Panc1 (cell line): Measurements from ENCODE around the gene OLFML1. TPM values are rescaled to one million over a fixed set of nuclear protein-coding genes. Genes with fewer than 3 reads are reported as not detected.

Source experiments
- ATAC-seq: fragments of 200-7000 bp; cut with Tn5 transposase; 2 replicates; pipeline ENCODE4 v1.9.1; 2020; ENCODE audit warnings: mild to moderate bottlenecking, moderate library complexity
- BruUV-seq: library from RNA; stranded (reverse); fragments of 400-500 nt; replicated peaks from 2 replicates; lab custom pipeline; 2021; lab: Mats Ljungman, UMichigan
- CTCF ChIA-PET: fragments of 300-600 bp; sonication (Branson Sonifier 250); formaldehyde crosslinking; loops from one replicate; lab custom pipeline; 2022; ENCODE audit warnings: antibody characterized with exemption; lab: Charles Lee
- POLR2A ChIA-PET: fragments of 300-600 bp; sonication (Branson Sonifier 250); formaldehyde crosslinking; loops from one replicate; lab custom pipeline; 2022; ENCODE audit warnings: antibody characterized with exemption; lab: Charles Lee
- DNase-seq: peaks from one replicate; pipeline ENCODE4 v3.0.0-alpha.2; 2010; ENCODE audit warnings: low read depth, low spot score
- H3K27ac ChIP-seq: 2 replicates; pipeline ENCODE4 v1.5.1; 2011; ENCODE audit warnings: mild to moderate bottlenecking, low read length, inconsistent platforms
- H3K27me3 ChIP-seq: fragments of 200-500 bp; sonication (Bioruptor generic); 2 replicates; pipeline ENCODE4 v1.6.0; 2014; ENCODE audit warnings: low read length, inconsistent platforms; ENCODE audit not compliant: control insufficient read depth, insufficient read depth
- H3K36me3 ChIP-seq: fragments of 200-500 bp; sonication (Bioruptor generic); 2 replicates; pipeline ENCODE4 v1.5.1; 2014; ENCODE audit warnings: inconsistent platforms, mild to moderate bottlenecking, low read length, moderate library complexity; ENCODE audit not compliant: control insufficient read depth, insufficient read depth
- H3K4me1 ChIP-seq: 2 replicates; pipeline ENCODE4 v1.5.1; 2011; ENCODE audit warnings: inconsistent platforms, mild to moderate bottlenecking, low read length, moderate library complexity; ENCODE audit not compliant: control insufficient read depth, insufficient read depth
- H3K4me3 ChIP-seq, 2 experiments: 2 replicates each; pipeline ENCODE4 v1.5.1; 2011 to 2012; ENCODE audit warnings: low read depth in 2 of 2, low read length in 2 of 2, mild to moderate bottlenecking in 2 of 2, inconsistent platforms in 1 of 2, moderate library complexity in 1 of 2
- H3K9me3 ChIP-seq: fragments of 200-500 bp; sonication (Bioruptor generic); 2 replicates; pipeline ENCODE4 v1.5.1; 2014; ENCODE audit warnings: low read depth, mild to moderate bottlenecking, inconsistent platforms, low read length, moderate library complexity; ENCODE audit not compliant: control insufficient read depth, insufficient read depth
- POLR2AphosphoS5 ChIP-seq: IDR thresholded peaks from 2 replicates; pipeline ENCODE4 v1.6.1; 2012; ENCODE audit warnings: mild to moderate bottlenecking, low read depth, low read length, moderate library complexity
- SIN3A ChIP-seq: IDR thresholded peaks from 2 replicates; pipeline ENCODE4 v1.6.1; 2012; ENCODE audit warnings: low read depth, mild to moderate bottlenecking, low read length, moderate library complexity, borderline replicate concordance; ENCODE audit not compliant: insufficient read depth
- TCF7L2 ChIP-seq: IDR thresholded peaks from 2 replicates; pipeline ENCODE4 v1.6.1; 2011; ENCODE audit warnings: mild to moderate bottlenecking, low read depth, low read length, inconsistent platforms
- in situ Hi-C: cut with HindIII; loops from 2 replicates; pipeline ENCODE4 v1.10.0; 2016; ENCODE audit warnings: low sequenced_read_pairs, low pct_unique_long_range_greater_than_20kb
- intact Hi-C: fragments of 100-400 bp; cut with micrococcal nuclease; formaldehyde crosslinking; loops from one replicate; pipeline ENCODE4 v1.10.0; 2022; ENCODE audit not compliant: unreplicated experiment
- total RNA-seq: library from RNA; stranded (reverse); gene quantifications from one replicate; pipeline ENCODE4 v1.2.1, GENCODE V29; 2021; ENCODE audit not compliant: unreplicated experiment
- TF ChIP-seq, protein P1 (sequence below), 2 experiments: IDR thresholded peaks; 2 replicates each; pipeline ENCODE4 v1.6.1; 2011 to 2012; ENCODE audit warnings: low read depth in 2 of 2, control low read depth in 1 of 2, low read length in 1 of 2, mild to moderate bottlenecking in 1 of 2, moderate library complexity in 1 of 2; ENCODE audit not compliant: insufficient read depth in 1 of 2
- TF ChIP-seq, protein P2 (sequence below): fragments of 450-650 bp; IDR thresholded peaks from 2 replicates; pipeline ENCODE4 v1.5.1; 2017; ENCODE audit warnings: mild to moderate bottlenecking

OLFML1 gene
- total RNA-seq, 1 experiment from 2014 or later, result not detected

DNA sequence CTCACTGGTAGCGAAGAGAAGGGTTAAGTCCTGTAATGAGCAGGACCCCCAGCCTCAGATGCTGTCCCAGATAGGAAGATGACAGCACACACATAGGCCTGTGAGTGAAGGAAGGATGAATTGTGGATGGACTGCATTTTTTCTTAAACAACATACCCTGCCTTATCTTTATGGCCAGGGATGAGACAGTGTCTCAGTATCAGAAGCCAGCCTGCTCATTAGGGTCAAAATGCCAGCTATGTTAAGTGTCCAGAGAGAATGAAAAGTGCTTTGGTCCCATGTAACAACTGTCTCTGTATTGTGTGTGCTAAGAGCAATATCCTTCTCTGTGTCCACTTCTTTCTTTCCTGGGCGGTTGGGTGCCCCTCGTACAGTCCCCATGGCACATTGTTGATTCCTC is 58.7 kb downstream of the OLFML1 start:
- POLR2A ChIA-PET, result no interaction called here
- CTCF ChIA-PET, result no interaction called here
- intact Hi-C loops, result no loop called here
- H3K4me3 ChIP-seq, result no peak overlapping the region
- H3K4me1 ChIP-seq, result peaks cover 4% of the 10 kb centered on the region; the same call in 1 of the 2 replicates
- TF ChIP-seq TCF7L2 (no peak), POLR2AphosphoS5 (no peak), SIN3A (no peak)
- TF ChIP-seq, protein P1, sequence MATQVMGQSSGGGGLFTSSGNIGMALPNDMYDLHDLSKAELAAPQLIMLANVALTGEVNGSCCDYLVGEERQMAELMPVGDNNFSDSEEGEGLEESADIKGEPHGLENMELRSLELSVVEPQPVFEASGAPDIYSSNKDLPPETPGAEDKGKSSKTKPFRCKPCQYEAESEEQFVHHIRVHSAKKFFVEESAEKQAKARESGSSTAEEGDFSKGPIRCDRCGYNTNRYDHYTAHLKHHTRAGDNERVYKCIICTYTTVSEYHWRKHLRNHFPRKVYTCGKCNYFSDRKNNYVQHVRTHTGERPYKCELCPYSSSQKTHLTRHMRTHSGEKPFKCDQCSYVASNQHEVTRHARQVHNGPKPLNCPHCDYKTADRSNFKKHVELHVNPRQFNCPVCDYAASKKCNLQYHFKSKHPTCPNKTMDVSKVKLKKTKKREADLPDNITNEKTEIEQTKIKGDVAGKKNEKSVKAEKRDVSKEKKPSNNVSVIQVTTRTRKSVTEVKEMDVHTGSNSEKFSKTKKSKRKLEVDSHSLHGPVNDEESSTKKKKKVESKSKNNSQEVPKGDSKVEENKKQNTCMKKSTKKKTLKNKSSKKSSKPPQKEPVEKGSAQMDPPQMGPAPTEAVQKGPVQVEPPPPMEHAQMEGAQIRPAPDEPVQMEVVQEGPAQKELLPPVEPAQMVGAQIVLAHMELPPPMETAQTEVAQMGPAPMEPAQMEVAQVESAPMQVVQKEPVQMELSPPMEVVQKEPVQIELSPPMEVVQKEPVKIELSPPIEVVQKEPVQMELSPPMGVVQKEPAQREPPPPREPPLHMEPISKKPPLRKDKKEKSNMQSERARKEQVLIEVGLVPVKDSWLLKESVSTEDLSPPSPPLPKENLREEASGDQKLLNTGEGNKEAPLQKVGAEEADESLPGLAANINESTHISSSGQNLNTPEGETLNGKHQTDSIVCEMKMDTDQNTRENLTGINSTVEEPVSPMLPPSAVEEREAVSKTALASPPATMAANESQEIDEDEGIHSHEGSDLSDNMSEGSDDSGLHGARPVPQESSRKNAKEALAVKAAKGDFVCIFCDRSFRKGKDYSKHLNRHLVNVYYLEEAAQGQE (IDR thresholded peaks at IDR 0.05; ENCODE audit: insufficient read depth in 1 of 2, low read depth in 2 of 2, low read length in 1 of 2), result no peak
- TF ChIP-seq, protein P2, sequence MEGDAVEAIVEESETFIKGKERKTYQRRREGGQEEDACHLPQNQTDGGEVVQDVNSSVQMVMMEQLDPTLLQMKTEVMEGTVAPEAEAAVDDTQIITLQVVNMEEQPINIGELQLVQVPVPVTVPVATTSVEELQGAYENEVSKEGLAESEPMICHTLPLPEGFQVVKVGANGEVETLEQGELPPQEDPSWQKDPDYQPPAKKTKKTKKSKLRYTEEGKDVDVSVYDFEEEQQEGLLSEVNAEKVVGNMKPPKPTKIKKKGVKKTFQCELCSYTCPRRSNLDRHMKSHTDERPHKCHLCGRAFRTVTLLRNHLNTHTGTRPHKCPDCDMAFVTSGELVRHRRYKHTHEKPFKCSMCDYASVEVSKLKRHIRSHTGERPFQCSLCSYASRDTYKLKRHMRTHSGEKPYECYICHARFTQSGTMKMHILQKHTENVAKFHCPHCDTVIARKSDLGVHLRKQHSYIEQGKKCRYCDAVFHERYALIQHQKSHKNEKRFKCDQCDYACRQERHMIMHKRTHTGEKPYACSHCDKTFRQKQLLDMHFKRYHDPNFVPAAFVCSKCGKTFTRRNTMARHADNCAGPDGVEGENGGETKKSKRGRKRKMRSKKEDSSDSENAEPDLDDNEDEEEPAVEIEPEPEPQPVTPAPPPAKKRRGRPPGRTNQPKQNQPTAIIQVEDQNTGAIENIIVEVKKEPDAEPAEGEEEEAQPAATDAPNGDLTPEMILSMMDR, result no peak
- no peaks in the 10 kb centered on the region for H3K27me3 ChIP-seq
- BruUV-seq, result no TSS peak
- H3K9me3 ChIP-seq, result no peaks in the 10 kb centered on the region
- no peak for DNase-seq
- in situ Hi-C loops, result no loop called here
- ATAC-seq, result no peak
- no peaks in the 10 kb centered on the region for H3K36me3 ChIP-seq
- 0 out of 2 replicates have a peak overlapping the region, but pooled peaks have one; percentile 10 for H3K27ac ChIP-seq

DNA sequence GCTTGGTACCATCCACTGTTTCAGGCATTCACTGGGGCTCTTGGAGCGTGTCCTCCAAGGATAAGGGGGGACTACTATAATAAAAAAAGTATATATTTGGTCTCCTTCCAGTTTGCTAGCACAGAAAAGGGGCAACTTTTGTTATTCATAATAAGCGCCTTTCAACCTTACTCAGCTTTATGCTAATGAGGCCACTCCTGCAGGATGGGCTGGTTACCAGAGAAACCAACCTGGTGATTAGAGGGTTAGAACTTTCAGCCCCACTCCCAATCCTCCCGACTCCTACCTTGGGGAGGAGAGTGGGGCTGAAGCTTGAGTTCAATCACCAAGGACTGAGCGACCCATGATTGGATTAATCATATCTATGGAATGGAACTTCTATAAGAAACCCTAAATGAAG is 60.3 kb downstream of the OLFML1 start:
- no peak for DNase-seq
- Histone ChIP-seq H3K4me3 (no peak overlapping the region), H3K27me3 (no peaks in the 10 kb centered on the region), H3K4me1 (peaks cover 4% of the 10 kb centered on the region; the same call in 1 of the 2 replicates), H3K27ac (no peak overlapping the region), H3K36me3 (no peaks in the 10 kb centered on the region), H3K9me3 (no peaks in the 10 kb centered on the region)
- BruUV-seq, result no TSS peak
- intact Hi-C loops (no loop called here), in situ Hi-C loops (no loop called here)
- TF ChIP-seq SIN3A (no peak), TCF7L2 (no peak)
- TF ChIP-seq, protein P1 (IDR thresholded peaks at IDR 0.05; ENCODE audit: insufficient read depth in 1 of 2, low read depth in 2 of 2, low read length in 1 of 2), result no peak
- ChIA-PET POLR2A (no interaction called here), CTCF (no interaction called here)
- no peak for ATAC-seq
